Testis (tissue), 2 donors: ENCODE measurements around the gene ZNF655.

Experiments used
- CTCF ChIP-seq, 3 experiments: fragments of 450-650 bp in 2 of 3; fragments of 200-600 bp in 1 of 3; sonication (generic) in 1 of 3; IDR thresholded peaks; one replicate each; pipeline ENCODE4 v1.5.1; 2016 to 2019; ENCODE audit warnings: antibody characterized with exemption in 3 of 3, mild to moderate bottlenecking in 2 of 3, moderate library complexity in 1 of 3
- POLR2A ChIP-seq: fragments of 450-650 bp; IDR thresholded peaks from one replicate; pipeline ENCODE4 v1.6.1; 2017; ENCODE audit warnings: antibody characterized with exemption, mild to moderate bottlenecking, moderate library complexity

DNA sequence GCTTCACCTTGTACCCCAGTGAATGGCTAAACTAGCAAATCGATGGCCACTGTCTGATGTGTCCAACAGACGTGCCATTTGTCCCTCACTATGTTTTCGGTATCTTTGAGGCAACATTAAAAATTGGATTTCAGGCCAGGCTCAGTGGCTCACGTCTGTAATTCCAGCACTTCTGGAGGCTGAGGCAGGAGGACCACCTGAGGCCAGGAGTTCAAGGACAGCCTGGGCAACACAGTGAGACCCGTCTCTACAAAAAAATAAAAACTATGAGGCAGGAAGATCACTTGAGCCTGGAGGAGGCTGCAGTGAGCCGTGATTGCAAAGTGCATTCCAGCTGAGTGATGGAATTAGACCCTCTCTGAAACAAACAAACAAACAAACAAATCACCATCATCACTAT, 14.5 kb upstream of the ZNF655 start:
- TF ChIP-seq CTCF (IDR thresholded peaks at IDR 0.05) (no peak), POLR2A (no peak)
